ENCODE measurements around the gene LGR6.

The LGR6 gene

DNA sequence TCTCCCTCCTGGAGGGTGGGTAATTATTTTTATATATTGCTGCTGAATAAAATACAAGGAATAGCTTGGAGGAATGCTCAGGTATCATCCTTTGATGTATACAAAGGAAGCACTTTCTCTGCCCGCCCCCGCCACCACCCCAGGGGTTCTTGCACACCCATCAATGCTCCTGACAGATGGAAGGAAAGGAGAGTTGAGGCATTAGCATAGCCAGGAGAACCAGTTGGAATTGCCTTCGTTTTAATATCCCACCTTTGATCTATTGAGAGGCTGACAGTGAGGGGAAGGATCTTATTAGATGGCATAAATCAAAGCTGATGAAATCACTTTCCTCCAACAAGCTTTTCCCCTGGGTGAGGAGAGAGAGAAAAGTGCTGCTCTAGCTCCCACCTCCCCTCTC, 71.1 kb downstream of the LGR6 start:
- DNase-seq (ENCODE audit: low spot score), result no peak
- Mint-ChIP-seq H3K36me3 (ENCODE audit: low read depth) (no peaks in the 10 kb centered on the region), H3K4me1 (ENCODE audit: low read depth) (no peaks in the 10 kb centered on the region), H3K4me3 (no peak overlapping the region), H3K9me3 (no peaks in the 10 kb centered on the region), H3K27me3 (ENCODE audit: low read depth) (peaks cover 36% of the 10 kb centered on the region), H3K27ac (no peak overlapping the region)

DNA sequence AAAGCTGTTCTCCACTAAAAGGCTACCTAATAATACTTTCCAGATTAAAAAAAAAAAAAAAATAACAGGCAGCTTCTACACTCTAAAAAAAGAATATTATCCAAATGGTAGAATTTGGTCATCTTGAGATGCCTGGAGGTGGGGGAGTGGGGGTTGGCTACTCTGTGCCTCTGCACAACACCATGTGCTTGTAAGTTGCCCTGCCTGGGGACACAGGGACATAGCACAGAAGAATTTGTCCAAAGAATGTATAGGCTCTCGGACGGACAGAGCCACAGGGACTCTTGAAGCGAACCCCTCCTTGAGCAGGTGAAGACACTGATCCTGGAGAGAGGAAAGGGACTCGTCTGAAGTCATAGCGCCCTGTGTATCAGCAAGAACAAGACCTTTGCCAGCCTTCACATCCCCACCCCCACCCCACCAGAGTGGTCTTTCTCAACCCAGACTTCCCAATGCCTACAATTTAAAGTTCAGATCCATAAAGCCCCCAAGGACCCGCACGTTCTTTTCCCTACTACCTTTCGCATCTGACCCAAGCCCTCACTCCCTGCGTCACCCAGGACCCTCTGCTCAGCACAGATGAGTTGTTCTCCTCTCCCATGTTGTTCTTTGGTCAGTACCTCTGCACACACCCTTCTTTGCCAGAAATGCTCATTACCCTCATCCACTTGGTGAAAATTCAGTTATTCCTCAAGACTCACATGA, 72.6 kb downstream of the LGR6 start:
- Mint-ChIP-seq H3K27ac (no peak overlapping the region), H3K36me3 (ENCODE audit: low read depth) (no peaks in the 10 kb centered on the region), H3K4me1 (ENCODE audit: low read depth) (no peaks in the 10 kb centered on the region), H3K9me3 (no peaks in the 10 kb centered on the region), H3K4me3 (no peak overlapping the region), H3K27me3 (ENCODE audit: low read depth) (peaks cover 27% of the 10 kb centered on the region)
- no peak for DNase-seq (ENCODE audit: low spot score)

DNA sequence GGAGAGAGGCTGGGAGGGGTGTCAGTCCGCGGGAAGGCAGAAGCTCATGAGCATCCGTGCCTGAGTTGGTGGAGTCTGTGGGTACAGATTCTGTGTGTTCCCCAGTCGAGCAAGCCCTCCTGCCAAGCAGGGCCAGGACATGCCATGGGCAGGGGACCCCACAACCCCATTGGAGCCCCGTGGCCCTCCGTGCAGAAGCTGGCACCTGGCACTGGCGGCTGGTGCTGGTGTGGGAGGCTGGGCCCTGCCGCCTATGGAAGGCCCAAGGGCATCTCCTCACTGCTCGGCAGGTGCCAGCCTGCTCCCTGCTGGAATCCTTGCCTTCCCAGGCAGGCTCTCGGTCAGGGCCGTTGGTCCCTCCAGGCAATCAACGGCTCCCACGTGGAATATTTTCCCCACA, 74.4 kb downstream of the LGR6 start:
- Mint-ChIP-seq H3K36me3 (ENCODE audit: low read depth) (no peaks in the 10 kb centered on the region), H3K9me3 (no peaks in the 10 kb centered on the region), H3K27ac (no peak overlapping the region), H3K4me1 (ENCODE audit: low read depth) (no peaks in the 10 kb centered on the region), H3K27me3 (ENCODE audit: low read depth) (peaks cover 25% of the 10 kb centered on the region), H3K4me3 (no peak overlapping the region)
- no peak for DNase-seq (ENCODE audit: low spot score)

DNA sequence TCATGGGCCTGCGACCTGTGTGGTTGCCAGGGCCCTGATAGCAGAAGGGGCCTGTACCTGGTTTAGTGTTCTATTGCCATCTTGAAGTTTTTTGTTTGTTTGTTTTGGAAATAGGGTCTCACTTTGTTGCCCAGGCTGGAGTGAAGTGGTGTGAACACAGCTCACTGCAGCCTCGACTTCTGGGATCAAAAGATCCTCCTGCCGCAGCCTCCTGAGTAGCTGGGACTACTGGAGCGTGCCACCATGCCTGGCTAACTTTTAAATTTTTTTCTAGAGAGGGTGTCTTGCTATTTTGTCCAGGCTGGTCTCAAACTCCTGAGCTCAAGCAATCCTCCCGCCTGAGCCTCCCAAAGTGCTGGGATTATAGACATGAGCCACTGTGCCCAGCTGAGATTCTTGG, 75.2 kb downstream of the LGR6 start:
- no peaks in the 10 kb centered on the region for H3K36me3 Mint-ChIP-seq (ENCODE audit: low read depth)
- H3K9me3 Mint-ChIP-seq, result no peaks in the 10 kb centered on the region
- H3K27me3 Mint-ChIP-seq (ENCODE audit: low read depth), result peaks cover 19% of the 10 kb centered on the region
- no peak overlapping the region for H3K27ac Mint-ChIP-seq
- DNase-seq (ENCODE audit: low spot score), result no peak
- H3K4me1 Mint-ChIP-seq (ENCODE audit: low read depth), result no peaks in the 10 kb centered on the region
- H3K4me3 Mint-ChIP-seq, result no peak overlapping the region

DNA sequence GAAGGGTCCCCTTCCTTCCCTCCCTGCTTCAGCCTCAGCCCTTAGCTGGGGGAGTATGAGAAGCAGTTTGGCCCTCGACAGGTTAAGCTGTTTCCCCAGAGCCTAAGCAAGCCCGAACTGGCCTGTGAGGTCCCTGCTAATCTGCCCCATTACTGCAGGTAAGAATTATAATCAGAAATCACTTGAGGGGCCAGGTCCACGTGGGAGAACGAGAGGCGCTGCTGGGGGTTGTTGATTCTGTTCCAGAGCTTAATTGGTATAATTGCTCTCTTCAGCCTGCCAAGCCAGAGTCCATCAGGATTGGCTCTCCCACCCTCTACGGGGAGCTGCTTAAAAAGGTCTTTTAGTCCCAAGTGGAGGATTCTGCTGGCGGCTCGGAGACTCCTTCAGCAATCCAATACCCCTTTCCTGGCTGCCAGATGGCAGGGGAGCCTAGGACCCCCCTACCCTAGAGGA, 77.3 kb downstream of the LGR6 start:
- Mint-ChIP-seq H3K27ac (no peak overlapping the region), H3K36me3 (ENCODE audit: low read depth) (no peaks in the 10 kb centered on the region), H3K4me1 (ENCODE audit: low read depth) (no peaks in the 10 kb centered on the region), H3K4me3 (no peak overlapping the region), H3K9me3 (no peaks in the 10 kb centered on the region), H3K27me3 (ENCODE audit: low read depth) (peaks cover 18% of the 10 kb centered on the region)
- DNase-seq (ENCODE audit: low spot score), result no peak

DNA sequence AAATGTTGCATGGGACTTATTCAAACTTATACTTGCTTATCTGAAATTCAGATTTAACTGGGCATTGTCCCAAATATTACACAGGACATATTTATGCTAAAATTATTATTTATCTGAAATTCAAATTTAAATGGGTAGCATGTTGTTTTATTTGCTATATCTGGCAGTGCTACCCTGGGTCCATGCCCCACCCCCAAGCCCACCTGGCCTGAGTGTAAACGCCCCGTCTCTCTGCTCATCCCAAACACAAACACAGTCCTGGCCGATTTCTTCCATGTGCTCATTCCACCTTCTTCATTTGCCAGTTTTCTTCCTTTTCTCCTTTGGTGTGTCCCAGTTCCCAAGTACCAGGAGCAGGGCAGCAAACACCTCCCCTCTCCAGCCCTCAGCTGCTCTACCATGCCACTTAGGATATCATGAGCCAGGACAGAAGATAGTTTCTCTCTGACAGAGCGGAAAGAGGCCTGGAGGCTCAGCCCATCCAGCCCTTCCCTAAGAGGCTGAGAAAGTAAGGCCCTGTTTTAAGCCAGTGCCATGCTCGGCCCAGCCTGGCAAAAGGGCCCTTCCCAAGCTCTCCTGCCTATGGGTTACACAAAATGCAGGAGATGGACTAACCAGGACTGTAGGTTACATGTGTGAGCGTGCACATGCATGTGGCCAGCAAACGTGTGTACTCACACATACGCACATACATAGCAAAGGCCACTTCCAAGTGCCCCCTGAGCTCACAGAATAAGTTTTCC, 78.7 kb downstream of the LGR6 start:
- Mint-ChIP-seq H3K9me3 (no peaks in the 10 kb centered on the region), H3K36me3 (ENCODE audit: low read depth) (no peaks in the 10 kb centered on the region), H3K27me3 (ENCODE audit: low read depth) (peaks cover 9% of the 10 kb centered on the region), H3K27ac (no peak overlapping the region), H3K4me1 (ENCODE audit: low read depth) (no peaks in the 10 kb centered on the region), H3K4me3 (no peak overlapping the region)
- DNase-seq (ENCODE audit: low spot score), result no peak

DNA sequence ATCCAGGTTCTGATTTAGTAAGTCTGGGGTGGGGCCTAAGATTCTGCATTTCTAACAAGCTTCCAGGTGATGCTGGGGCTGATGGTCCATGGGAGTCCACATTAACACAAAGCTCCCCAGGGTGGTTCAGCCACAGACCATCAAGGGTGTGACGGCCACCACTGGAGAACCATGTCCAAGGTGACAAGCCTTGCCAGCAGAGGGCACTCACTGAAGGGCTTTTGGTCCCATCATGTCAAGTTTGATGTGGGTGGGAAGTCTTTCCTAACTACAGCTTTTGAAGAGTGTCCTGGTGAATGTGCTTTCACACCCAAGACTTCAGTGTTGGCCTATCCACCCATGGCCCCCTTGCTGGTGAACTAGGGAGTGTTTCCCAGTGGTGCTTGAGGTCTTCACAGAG, 81.0 kb downstream of the LGR6 start:
- H3K9me3 Mint-ChIP-seq, result no peaks in the 10 kb centered on the region
- no peaks in the 10 kb centered on the region for H3K36me3 Mint-ChIP-seq (ENCODE audit: low read depth)
- H3K27me3 Mint-ChIP-seq (ENCODE audit: low read depth), result peaks cover 9% of the 10 kb centered on the region
- peak; percentile 35 for DNase-seq (ENCODE audit: low spot score)
- no peak overlapping the region for H3K4me3 Mint-ChIP-seq
- H3K4me1 Mint-ChIP-seq (ENCODE audit: low read depth), result no peaks in the 10 kb centered on the region
- H3K27ac Mint-ChIP-seq, result no peak overlapping the region

DNA sequence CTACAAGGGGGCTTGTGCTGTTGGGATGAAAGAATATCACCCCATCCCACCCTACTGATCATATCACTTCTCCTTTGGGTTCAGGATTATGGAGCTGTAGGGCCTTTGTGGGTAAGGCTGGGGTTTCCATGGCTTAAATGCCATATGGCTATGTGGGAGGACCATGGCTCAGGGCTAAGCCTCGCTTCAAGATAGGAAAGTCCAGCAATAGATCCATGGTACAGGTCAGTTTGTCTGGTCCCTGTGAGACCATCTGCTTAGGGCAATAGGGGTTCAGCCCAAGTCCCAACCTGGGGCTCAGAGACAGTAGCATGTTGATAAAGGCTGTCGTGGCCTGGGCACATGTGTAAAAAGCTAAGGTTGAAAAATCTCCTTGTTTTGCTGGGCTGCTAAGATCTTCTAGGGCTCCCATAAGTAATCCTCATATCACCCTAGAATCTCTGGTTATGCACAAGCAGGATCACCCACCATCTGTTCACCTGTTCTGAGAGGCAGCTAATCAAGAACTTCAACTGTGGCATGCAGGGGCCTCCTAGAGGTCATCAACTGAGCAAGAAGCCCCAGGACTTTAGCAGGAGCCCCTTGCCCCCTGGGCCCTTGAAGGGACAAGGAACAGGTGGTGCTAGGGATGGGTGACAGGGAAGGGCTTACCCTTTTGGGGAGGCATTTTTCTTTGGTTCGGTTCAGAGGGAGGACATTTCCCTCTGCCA, 81.6 kb downstream of the LGR6 start:
- H3K4me3 Mint-ChIP-seq, result no peak overlapping the region
- no peaks in the 10 kb centered on the region for H3K4me1 Mint-ChIP-seq (ENCODE audit: low read depth)
- no peak overlapping the region for H3K27ac Mint-ChIP-seq
- H3K9me3 Mint-ChIP-seq, result no peaks in the 10 kb centered on the region
- peaks cover 13% of the 10 kb centered on the region for H3K27me3 Mint-ChIP-seq (ENCODE audit: low read depth)
- no peaks in the 10 kb centered on the region for H3K36me3 Mint-ChIP-seq (ENCODE audit: low read depth)
- no peak for DNase-seq (ENCODE audit: low spot score)

DNA sequence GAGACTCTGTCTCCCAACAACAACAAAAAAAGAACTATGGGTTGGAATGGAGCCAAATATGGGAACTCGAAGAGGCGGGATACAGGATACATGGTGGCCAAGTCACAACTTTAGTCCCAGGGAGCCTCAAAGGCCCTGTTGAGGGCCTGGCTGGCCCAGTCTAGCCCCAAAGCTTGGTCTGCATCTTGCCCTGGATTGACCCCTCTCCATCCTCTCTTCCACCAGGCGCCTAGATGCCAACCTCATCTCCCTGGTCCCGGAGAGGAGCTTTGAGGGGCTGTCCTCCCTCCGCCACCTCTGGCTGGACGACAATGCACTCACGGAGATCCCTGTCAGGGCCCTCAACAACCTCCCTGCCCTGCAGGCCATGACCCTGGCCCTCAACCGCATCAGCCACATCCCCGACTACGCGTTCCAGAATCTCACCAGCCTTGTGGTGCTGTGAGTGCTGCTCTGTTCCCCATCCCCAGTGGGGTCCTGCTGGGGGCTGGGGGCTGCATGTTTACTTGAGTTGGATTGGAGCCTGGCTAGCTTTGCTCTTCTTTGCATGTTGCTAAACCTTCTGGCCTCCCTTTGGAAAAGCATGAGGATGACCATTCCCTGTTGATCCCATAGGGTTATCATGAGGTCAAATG, 82.6 kb downstream of the LGR6 start:
- Mint-ChIP-seq H3K4me3 (no peak overlapping the region), H3K36me3 (ENCODE audit: low read depth) (no peaks in the 10 kb centered on the region), H3K4me1 (ENCODE audit: low read depth) (no peaks in the 10 kb centered on the region), H3K27ac (no peak overlapping the region), H3K9me3 (no peaks in the 10 kb centered on the region), H3K27me3 (ENCODE audit: low read depth) (peaks cover 13% of the 10 kb centered on the region)
- no peak for DNase-seq (ENCODE audit: low spot score)

DNA sequence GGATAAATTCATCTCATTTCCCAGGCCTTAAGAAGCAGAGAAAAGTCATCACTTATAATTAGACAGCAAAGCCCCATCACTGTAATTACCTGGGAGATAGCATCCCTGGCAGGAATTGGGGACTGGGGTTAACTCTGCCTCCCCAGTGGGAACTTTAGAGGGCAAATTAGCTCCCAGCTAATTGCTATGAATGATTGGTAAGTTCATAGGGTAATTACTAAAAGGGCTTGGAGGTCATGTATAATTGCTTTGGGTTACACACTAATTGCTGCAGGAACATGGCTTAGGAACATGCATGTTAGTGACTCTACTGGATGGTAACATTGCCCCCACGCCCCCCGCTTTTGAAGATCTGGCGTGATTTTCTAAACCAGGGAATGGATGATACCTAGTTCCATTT, 83.3 kb downstream of the LGR6 start:
- Mint-ChIP-seq H3K9me3 (no peaks in the 10 kb centered on the region), H3K27ac (no peak overlapping the region), H3K27me3 (ENCODE audit: low read depth) (peaks cover 13% of the 10 kb centered on the region), H3K4me1 (ENCODE audit: low read depth) (no peaks in the 10 kb centered on the region), H3K4me3 (no peak overlapping the region), H3K36me3 (ENCODE audit: low read depth) (no peaks in the 10 kb centered on the region)
- DNase-seq (ENCODE audit: low spot score), result no peak

DNA sequence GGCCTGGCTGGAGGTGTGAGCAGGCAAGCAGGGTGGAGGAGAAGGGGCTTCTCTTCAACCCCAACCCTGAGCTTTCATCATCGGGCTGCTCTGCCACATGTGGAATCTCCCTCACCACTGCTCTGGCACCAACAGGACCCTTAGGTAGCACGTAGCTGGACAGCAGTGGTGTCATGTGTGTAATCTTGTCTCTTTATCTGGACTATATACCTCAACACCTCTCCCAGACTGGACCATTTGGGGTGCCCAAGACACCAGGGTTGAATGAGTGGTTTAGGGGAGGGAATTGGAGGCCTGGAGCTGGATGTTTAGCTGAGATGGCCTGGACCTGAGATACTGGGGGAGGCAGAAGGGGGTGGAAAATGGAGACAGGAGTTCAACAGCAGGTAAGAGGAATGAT, 85.2 kb downstream of the LGR6 start:
- H3K9me3 Mint-ChIP-seq, result no peaks in the 10 kb centered on the region
- no peak for DNase-seq (ENCODE audit: low spot score)
- H3K36me3 Mint-ChIP-seq (ENCODE audit: low read depth), result no peaks in the 10 kb centered on the region
- H3K4me1 Mint-ChIP-seq (ENCODE audit: low read depth), result peaks cover 4% of the 10 kb centered on the region
- H3K4me3 Mint-ChIP-seq, result no peak overlapping the region
- H3K27me3 Mint-ChIP-seq (ENCODE audit: low read depth), result peaks cover 21% of the 10 kb centered on the region
- no peak overlapping the region for H3K27ac Mint-ChIP-seq

DNA sequence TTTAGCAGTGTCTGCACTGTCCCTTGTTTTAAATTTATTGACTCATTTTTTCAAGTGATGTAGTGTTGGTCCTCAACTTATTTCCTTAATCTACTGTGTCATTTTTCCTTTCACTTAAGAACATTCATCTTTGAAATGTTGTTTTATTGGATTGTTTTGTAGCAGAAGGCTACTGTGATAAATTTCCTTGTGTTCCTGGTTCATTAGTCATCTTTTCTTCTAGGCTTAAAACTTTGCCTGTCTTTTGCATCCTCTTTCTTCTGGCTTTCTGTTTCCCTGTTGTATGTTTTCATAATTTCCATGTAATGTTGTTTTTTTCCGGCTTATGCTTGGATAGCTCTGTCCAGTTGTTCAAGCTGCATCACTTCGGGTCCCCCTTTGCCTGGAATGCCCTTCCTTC, 86.2 kb downstream of the LGR6 start:
- peaks cover 21% of the 10 kb centered on the region for H3K27me3 Mint-ChIP-seq (ENCODE audit: low read depth)
- H3K4me1 Mint-ChIP-seq (ENCODE audit: low read depth), result peaks cover 5% of the 10 kb centered on the region
- H3K4me3 Mint-ChIP-seq, result no peak overlapping the region
- no peaks in the 10 kb centered on the region for H3K36me3 Mint-ChIP-seq (ENCODE audit: low read depth)
- no peak overlapping the region for H3K27ac Mint-ChIP-seq
- H3K9me3 Mint-ChIP-seq, result no peaks in the 10 kb centered on the region
- DNase-seq (ENCODE audit: low spot score), result no peak

DNA sequence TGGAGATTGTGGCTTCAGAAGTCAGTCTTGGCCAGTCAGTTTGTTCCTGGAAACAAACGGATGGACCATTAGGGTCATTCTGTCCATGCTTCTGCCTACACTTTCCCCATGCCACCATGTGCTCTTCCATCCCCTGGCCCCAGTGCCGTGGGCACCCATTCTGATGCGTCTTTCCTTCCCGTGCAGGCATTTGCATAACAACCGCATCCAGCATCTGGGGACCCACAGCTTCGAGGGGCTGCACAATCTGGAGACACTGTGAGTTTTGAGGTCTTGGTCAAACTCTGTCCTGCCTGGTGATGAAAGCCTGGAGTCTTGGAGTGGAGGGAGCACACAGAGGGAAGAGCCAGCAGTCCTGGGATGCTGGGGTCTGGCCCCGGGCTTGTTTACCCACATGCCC, 87.0 kb downstream of the LGR6 start:
- H3K4me1 Mint-ChIP-seq (ENCODE audit: low read depth), result peaks cover 5% of the 10 kb centered on the region
- peaks cover 21% of the 10 kb centered on the region for H3K27me3 Mint-ChIP-seq (ENCODE audit: low read depth)
- H3K4me3 Mint-ChIP-seq, result no peak overlapping the region
- no peaks in the 10 kb centered on the region for H3K36me3 Mint-ChIP-seq (ENCODE audit: low read depth)
- H3K9me3 Mint-ChIP-seq, result no peaks in the 10 kb centered on the region
- H3K27ac Mint-ChIP-seq, result no peak overlapping the region
- DNase-seq (ENCODE audit: low spot score), result no peak
